GM18517 (cell line): ENCODE measurements around the gene PLA2G4E.
A peak's percentile ranks its signal among the peaks of the same experiment; 100 is the strongest.

Experiments
- ATAC-seq: cut with Tn5 transposase; IDR thresholded peaks from one replicate; pipeline ENCODE4 v1.9.1; 2021; ENCODE audit warnings: mild to moderate bottlenecking, moderate library complexity; ENCODE audit not compliant: unreplicated experiment

Gene PLA2G4E

GRCh38 chr15:41981371-41982132, 39.3 kb downstream of the PLA2G4E start:
- ATAC-seq = no peak

GRCh38 chr15:41980654-41981323, 40.1 kb downstream of the PLA2G4E start:
- no peak for ATAC-seq

GRCh38 chr15:41979493-41980266, 41.2 kb downstream of the PLA2G4E start:
- ATAC-seq = no peak

DNA sequence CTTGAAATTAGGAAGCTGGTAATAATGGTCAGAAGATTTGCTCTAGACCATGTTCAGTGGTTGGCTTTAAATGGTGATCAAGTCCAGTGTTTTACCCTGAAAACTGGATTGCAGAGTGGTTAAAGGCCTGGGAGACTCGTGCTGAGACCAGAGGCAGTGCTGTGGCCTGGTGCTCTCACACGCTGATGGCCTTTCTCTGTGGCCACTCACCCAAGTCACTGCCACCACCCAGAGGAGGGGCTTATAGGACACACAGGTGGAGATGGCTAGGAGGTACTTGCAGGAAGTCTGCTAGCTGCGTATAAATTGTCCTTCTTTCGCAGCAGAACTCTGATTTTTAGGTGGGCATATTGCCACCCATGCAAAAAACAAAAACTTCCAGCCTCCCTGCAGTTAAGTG, 42.3 kb downstream of the PLA2G4E start:
- no peak for ATAC-seq

DNA sequence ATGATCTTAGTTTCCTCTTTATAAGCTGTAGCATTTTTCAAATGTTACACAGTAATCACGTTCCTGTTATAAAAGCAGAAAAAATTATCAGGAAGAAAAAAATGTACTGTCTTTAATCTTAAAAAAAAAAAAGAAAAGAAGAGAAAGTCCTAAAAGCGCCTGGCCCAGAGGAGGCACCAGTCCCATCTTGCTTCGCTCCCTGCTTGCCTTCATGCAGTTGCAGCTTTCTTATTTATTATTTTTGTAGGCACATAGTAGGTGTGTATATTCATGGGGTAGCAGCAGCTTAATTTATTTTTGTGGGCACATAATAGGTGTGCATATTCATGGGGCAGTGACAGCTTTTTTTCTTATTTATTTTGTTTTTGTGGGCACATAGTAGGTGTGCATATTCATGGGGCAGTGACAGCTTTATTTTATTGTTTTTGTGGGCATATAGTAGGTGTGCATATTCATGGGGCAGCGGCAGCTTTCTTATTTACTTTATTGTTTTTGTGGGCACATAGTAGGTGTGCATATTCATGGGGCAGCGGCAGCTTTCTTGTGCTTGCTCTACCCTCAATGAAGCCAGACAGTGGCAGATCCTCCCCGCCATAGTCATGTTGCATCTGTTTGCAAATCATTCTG, 43.0 kb downstream of the PLA2G4E start:
- no peak for ATAC-seq

GRCh38 chr15:41975669-41976068, 45.2 kb downstream of the PLA2G4E start:
- ATAC-seq = no peak

- ATAC-seq = no peak
Observed at GRCh38 chr15:41974041-41974440, 46.8 kb downstream of the PLA2G4E start.

DNA sequence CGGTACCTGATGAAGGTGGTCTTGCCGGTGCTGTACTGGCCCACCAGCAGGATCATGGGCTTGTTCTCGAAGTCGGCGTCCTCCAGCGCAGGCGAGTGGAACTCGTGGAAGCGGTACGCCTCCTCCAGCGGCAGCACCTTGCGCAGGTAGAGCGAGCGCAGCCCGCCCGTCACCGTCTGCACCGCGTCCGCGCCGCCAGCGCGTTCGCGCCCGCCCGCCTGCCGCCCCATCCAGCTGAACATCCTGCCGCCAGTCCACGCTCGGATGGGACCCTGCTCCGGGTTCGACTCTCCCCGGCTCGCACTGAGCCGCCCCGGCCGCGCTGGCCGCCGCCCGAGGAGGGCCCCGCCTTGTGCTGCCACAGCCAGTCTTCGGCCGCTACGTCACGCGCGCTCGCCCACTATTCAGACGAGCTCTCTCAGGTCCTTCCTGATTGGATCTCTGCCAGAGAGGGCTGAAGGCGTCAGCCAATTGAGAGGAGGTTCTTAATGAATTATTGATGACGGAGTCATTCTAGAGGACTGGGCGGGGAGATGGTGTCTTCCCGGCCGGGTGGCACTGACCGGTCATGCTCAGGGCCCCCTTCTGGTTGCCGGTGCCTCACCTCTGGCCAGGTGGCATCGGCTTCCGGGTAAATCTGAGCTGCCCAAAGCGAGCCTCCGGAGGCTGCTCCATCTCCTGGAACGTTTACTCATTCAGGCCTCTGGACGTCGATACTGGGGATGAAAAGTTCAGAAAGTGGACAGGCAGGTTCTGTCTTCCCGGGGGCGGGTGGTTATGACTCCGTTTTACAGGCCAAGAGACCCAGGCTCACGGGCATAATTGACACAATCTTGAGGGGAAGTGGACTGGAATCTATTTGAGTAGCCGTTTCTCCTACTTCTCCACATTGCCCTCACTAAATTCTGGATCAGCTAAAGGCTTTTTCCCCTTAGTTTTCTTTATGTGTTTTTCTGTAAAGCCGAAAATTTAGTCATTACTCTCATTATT, 48.3 kb downstream of the PLA2G4E start, which contains the start of gene EHD4:
EHD4 (minus strand) TSS at position 305 of the 990 bp plus-strand sequence; CDS start at position 242, 63 bp downstream.
- ATAC-seq = peak; percentile 84

GRCh38 chr15:41971895-41972252, 49.0 kb downstream of the PLA2G4E start:
- ATAC-seq = peak; percentile 8

DNA sequence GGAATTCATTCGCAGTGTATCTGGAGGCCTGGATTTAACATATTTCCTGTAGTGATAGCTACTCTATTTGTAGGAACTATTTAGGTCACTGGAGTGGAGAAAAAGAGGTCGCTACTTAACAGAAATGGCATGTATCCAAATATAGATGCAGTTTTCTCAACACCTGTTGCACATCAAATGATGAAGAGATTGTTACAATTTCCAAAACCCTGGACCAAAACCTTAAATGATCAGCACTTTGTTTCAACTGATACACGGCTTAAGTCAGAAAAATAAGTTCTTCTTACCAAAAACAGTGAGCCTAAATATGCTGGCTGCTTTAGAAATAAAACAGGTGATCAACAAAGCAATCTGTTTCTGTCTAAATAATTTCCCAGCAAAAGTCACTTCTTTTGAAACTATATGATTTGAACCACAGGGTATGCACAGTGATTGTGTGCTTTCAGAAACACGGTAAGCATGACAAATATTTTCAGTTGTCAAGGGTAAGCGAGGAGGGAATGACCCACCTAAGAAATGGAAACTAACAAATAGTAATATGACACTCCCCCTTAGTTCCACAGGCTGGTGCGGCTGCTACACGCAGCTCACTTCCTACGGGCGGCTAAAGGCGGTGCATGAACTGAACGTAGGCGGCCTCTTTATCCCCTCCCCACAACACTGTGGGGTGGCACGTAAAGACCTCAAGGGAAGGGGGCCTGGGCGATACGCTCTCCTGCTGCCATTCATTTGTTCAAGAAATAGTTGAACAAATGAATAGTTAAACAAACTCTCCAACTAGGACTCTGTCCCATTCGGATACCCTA, 49.5 kb downstream of the PLA2G4E start:
- peak; percentile 42 for ATAC-seq

DNA sequence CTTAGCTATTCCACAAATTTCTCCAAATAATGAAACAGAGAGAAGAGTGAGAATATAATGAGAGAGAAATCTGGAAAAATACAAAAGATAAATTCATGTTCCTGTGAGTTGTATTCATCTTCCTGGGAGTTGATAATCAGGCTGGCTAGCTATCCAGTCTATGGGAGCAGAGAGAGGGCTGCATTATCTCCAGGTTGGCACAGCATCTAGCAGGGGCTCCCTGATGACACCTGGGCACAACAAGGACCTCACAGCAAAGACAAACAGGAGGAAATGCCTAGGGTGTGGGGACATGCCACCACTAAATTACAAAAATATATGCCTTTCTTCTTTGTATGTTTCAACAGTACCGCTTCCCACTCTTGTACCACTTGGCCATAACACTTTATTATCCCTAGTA, 50.4 kb downstream of the PLA2G4E start:
- ATAC-seq = no peak

DNA sequence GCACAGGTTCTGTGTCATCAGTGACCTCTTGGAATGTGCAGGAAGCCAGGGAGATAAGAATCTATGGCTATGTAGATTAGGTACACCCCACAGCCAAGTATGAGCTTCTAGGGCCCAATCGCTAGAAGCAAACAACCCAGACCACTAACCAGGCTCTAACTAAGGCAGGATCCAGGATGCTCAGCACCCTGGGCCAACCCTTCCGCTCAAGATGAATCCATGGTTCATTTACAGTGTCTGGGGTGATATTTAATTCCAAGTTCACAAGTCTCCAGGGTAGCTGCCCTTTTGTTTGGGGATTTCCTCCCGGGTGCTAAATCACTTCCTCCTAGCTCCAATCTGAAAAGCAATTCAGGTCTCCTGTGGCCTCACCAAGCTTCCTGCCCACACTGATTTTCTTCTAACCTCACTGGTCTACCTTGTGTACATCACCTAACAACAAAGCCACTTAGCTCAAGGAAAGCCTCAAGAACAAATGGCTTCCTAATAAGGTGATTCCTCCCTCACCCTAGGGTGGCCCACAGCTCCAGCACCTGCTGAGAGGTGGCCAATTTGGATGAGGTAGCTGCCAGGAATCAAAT, 50.9 kb downstream of the PLA2G4E start:
- no peak for ATAC-seq

- ATAC-seq = no peak
Observed at GRCh38 chr15:41968701-41969100, 52.1 kb downstream of the PLA2G4E start.

- ATAC-seq = no peak
Observed at GRCh38 chr15:41967506-41968206, 53.2 kb downstream of the PLA2G4E start.

- ATAC-seq = no peak
Observed at GRCh38 chr15:41966920-41967465, 53.8 kb downstream of the PLA2G4E start.

DNA sequence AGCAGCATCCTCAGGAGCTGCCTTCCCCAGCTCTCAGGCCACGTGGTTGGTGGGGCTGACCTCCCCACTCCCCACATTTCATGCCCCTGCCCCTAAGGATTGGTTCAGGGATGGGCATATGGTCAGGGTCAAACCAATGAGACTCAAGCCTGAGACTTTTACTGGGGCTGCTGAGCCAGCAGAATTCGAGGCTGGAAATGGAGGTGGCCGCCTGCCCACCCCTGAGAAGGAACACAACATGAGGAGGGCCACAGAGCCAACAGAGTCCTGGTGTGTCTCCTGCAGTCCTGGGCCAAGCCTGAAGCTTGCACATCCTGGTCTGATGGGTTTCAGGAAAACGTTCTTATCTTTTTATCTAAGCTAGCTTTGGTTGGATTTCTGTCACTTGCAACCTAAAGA, 54.4 kb downstream of the PLA2G4E start:
- ATAC-seq = no peak

DNA sequence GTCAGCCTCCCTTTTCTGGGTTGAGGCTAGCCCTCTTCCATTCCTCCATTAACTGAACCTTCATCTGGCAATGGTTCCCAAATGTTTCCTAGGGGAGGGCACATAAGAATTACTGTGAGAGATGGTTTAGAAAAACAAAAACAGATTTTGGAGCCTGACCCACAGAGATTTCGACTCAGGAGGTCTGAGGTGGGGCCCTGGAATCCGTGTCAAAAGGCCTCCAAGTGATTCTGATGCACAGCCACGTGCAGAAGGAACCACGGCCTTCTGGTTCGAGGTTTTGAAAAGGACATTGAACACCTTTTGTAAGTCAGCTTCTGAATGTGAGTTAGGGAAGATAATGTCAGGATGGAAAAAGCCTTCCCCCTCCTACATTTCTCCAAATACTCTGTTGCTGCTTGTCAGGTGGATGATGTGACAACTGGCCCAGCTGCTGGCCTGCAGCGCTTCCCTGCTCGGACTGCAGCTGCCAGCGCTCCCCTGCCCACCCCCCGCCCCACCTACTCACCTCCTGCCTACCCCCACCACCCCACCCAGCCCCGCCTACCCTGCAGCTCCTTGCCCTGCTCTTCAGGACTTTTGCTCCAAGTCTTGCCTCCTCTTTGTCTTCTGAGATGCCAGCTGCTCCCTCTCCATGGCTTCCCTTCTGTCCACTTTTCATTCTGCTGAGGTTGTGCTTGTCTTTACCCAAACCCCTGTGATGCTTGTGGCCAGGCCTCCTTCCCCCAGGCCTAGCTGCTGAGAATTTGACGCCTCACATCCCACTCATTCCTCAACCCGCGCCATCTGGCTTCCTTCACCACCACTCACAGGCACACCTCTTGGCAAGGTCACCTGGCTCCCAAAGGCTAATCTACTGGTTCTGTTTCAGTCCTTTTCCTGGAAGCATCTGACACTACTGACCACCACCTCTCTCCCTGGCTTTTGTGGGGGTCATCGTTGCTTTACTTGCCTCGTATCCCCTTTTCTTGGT, 55.1 kb downstream of the PLA2G4E start:
- ATAC-seq = no peak
